B cell (primary cell): ENCODE data around the gene KDM3A.

Experiments used
- CTCF ChIP-seq: fragments of 200-600 bp; IDR thresholded peaks from one replicate; pipeline ENCODE4 v1.8.0; 2022; ENCODE audit warnings: antibody characterized with exemption, mild to moderate bottlenecking
- EZH2 ChIP-seq: IDR thresholded peaks from 2 replicates; pipeline ENCODE4 v1.6.1; 2012; ENCODE audit warnings: borderline replicate concordance, low read depth, mild to moderate bottlenecking, moderate library complexity, low read length; ENCODE audit not compliant: insufficient read depth, poor library complexity, severe bottlenecking

DNA sequence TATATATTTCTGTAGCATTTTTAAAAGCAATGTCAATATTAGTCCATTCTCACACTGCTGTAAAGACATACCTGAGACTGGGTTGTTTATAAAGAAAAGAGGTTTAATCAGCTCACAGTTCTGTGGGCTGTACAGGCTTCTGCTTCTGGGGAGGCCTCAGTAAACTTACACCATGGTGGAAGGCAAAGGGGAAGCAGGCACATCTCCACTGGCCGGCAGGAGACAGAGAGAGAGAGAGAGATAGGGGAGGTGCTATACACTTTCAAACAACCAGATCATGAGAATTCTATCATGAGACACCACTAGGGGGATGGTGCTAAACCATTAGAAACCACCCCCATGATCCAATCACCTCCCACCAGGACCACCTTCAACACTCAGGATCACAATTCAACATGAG lies 79.0 kb downstream of the KDM3A start:
- TF ChIP-seq CTCF (no peak), EZH2 (no peak)
